Neural cell (in vitro differentiated cells): ENCODE results near the gene MRPL36.

Experiments
- EP300 ChIP-seq: fragments of 450-650 bp; conservative IDR thresholded peaks from 2 replicates; pipeline ENCODE4 v1.6.1; 2014; ENCODE audit warnings: antibody characterized with exemption, mild to moderate bottlenecking, moderate library complexity; ENCODE audit not compliant: poor library complexity, severe bottlenecking
- TF ChIP-seq, protein P1 (sequence below): fragments of 450-650 bp; IDR thresholded peaks from 2 replicates; pipeline ENCODE4 v1.5.1; 2014; ENCODE audit warnings: antibody characterized with exemption, mild to moderate bottlenecking, moderate library complexity; ENCODE audit not compliant: poor library complexity, severe bottlenecking
- TF ChIP-seq, protein P2 (sequence below): IDR thresholded peaks from 2 replicates; pipeline ENCODE4 v1.6.1; 2012; ENCODE audit warnings: borderline replicate concordance

DNA sequence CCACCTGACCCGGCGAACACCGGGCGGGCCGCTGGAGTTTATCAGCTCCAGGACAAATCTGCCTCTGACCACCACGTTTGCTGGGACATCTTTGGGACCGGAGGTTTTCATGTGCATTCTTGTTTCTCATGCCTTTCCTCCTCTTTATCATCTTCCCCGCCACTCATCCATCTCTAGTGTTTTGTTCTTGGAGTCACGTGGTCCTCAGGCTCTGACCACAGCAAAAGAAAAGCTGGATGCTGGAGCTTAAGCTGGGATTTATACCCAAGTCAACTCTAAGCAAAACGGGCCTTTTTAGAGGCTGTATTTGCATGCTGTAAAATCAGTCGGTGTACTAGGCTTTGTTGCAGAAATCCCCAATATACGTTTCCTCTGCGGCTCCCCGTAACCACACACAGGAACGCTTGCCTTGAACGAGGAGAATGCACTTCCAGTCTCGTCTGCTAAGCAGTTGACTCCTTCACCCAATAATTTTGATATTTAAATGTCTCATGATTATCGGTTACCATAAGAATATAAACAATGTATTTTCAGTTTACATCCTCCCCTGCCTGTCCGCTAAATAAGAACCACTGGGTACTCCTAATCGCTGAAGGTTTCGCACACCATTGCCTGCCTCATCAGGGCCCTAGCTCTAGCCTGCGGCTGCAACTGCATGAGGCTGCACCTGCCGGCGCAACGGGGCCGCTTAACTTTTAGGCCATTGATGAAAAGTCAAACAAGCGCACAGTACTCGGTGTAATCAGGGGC is 1.0 kb upstream of the MRPL36 start:
- TF ChIP-seq, protein P1, sequence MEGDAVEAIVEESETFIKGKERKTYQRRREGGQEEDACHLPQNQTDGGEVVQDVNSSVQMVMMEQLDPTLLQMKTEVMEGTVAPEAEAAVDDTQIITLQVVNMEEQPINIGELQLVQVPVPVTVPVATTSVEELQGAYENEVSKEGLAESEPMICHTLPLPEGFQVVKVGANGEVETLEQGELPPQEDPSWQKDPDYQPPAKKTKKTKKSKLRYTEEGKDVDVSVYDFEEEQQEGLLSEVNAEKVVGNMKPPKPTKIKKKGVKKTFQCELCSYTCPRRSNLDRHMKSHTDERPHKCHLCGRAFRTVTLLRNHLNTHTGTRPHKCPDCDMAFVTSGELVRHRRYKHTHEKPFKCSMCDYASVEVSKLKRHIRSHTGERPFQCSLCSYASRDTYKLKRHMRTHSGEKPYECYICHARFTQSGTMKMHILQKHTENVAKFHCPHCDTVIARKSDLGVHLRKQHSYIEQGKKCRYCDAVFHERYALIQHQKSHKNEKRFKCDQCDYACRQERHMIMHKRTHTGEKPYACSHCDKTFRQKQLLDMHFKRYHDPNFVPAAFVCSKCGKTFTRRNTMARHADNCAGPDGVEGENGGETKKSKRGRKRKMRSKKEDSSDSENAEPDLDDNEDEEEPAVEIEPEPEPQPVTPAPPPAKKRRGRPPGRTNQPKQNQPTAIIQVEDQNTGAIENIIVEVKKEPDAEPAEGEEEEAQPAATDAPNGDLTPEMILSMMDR: no peak
- no peak for TF ChIP-seq EP300
- TF ChIP-seq, protein P2, sequence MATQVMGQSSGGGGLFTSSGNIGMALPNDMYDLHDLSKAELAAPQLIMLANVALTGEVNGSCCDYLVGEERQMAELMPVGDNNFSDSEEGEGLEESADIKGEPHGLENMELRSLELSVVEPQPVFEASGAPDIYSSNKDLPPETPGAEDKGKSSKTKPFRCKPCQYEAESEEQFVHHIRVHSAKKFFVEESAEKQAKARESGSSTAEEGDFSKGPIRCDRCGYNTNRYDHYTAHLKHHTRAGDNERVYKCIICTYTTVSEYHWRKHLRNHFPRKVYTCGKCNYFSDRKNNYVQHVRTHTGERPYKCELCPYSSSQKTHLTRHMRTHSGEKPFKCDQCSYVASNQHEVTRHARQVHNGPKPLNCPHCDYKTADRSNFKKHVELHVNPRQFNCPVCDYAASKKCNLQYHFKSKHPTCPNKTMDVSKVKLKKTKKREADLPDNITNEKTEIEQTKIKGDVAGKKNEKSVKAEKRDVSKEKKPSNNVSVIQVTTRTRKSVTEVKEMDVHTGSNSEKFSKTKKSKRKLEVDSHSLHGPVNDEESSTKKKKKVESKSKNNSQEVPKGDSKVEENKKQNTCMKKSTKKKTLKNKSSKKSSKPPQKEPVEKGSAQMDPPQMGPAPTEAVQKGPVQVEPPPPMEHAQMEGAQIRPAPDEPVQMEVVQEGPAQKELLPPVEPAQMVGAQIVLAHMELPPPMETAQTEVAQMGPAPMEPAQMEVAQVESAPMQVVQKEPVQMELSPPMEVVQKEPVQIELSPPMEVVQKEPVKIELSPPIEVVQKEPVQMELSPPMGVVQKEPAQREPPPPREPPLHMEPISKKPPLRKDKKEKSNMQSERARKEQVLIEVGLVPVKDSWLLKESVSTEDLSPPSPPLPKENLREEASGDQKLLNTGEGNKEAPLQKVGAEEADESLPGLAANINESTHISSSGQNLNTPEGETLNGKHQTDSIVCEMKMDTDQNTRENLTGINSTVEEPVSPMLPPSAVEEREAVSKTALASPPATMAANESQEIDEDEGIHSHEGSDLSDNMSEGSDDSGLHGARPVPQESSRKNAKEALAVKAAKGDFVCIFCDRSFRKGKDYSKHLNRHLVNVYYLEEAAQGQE: no peak
